Esophagus muscularis mucosa (tissue), 3 donors: Measurements from ENCODE around the gene MYOM3.

Experiments used
- POLR2AphosphoS5 ChIP-seq, 2 donors: sonication (generic); formaldehyde crosslinking; IDR thresholded peaks; one replicate each; pipeline ENCODE4 v1.6.1; 2017; ENCODE audit warnings: antibody characterized with exemption in 2 of 2
- TF ChIP-seq, protein P1 (sequence below), 3 experiments: fragments of 200-600 bp in 2 of 3; fragments of 450-650 bp in 1 of 3; sonication (generic) in 2 of 3; IDR thresholded peaks; one replicate each; pipeline ENCODE4 v1.5.1; 2017 to 2019; ENCODE audit warnings: antibody characterized with exemption in 3 of 3, mild to moderate bottlenecking in 2 of 3, moderate library complexity in 1 of 3

DNA sequence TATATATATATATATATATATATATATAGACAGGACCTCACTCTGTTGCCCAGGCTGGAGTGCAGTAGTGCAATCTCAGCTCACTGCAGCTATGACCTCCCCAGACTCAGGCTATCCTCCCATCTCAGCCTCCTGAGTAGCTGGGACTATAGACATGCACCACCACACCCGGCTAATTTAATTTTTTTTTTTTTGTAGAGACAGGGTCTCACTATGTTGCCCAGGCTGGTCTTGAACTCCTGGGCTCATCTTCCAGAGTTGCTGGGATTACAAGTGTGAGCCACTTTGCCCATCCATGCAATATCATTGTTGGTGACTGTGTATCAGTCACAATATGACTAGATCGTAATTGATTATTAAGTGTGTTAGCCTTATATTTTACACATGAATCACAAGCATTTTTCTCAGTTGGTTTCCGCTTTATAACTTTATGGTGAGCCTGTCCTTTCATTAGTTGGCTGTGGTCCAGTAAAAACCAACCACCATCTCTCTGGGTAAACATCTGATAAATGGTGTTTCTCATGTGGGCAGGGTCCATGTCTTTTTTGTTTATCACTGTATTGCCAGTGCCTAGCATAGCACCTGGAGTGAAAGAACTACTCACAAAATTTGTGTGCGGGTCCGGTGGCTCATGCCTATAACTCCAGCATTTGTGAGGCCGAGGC lies 63.6 kb downstream of the MYOM3 start:
- TF ChIP-seq, protein P1, sequence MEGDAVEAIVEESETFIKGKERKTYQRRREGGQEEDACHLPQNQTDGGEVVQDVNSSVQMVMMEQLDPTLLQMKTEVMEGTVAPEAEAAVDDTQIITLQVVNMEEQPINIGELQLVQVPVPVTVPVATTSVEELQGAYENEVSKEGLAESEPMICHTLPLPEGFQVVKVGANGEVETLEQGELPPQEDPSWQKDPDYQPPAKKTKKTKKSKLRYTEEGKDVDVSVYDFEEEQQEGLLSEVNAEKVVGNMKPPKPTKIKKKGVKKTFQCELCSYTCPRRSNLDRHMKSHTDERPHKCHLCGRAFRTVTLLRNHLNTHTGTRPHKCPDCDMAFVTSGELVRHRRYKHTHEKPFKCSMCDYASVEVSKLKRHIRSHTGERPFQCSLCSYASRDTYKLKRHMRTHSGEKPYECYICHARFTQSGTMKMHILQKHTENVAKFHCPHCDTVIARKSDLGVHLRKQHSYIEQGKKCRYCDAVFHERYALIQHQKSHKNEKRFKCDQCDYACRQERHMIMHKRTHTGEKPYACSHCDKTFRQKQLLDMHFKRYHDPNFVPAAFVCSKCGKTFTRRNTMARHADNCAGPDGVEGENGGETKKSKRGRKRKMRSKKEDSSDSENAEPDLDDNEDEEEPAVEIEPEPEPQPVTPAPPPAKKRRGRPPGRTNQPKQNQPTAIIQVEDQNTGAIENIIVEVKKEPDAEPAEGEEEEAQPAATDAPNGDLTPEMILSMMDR (IDR thresholded peaks at IDR 0.05): no peak
- TF ChIP-seq POLR2AphosphoS5 (IDR thresholded peaks at IDR 0.05): no peak
